GM23338 (cell line): ENCODE measurements around the gene GTF3C5.
A peak's percentile ranks its signal among the peaks of the same experiment; 100 is the strongest.

Experiments
- CREB1 ChIP-seq: fragments of 250-450 bp; sonication (Bioruptor Pico); IDR thresholded peaks from 2 replicates; pipeline ENCODE4 v1.5.0; 2020; ENCODE audit warnings: low read depth, mild to moderate bottlenecking, moderate library complexity
- CTCF ChIP-seq, 2 experiments: fragments of 200-600 bp in 1 of 2; sonication (generic) in 1 of 2; conservative IDR thresholded peaks; 2 replicates each; pipeline versions ENCODE4 v1.5.1 to v1.6.1; 2016 to 2017; ENCODE audit warnings: antibody characterized with exemption in 2 of 2, low read depth in 2 of 2, mild to moderate bottlenecking in 2 of 2, moderate library complexity in 1 of 2
- EZH2 ChIP-seq: fragments of 200-600 bp; sonication (generic); IDR thresholded peaks from one replicate; pipeline ENCODE4 v1.8.0; 2017; ENCODE audit warnings: antibody characterized with exemption, mild to moderate bottlenecking, low read depth; ENCODE audit not compliant: unreplicated experiment
- POLR2AphosphoS5 ChIP-seq: IDR thresholded peaks from 2 replicates; pipeline ENCODE4 v1.6.1; 2016; ENCODE audit warnings: antibody characterized with exemption, low read depth
- STAT1 ChIP-seq: IDR thresholded peaks from one replicate; pipeline ENCODE4 v1.6.1; 2016; ENCODE audit warnings: antibody characterized with exemption; ENCODE audit not compliant: unreplicated experiment
- ZNF331 ChIP-seq: fragments of 250-450 bp; sonication (Bioruptor Pico); IDR thresholded peaks from 2 replicates; pipeline ENCODE4 v1.5.0; 2020; ENCODE audit warnings: low read depth, mild to moderate bottlenecking, moderate library complexity

GRCh38 chr9:133048595-133048994 lies 17.8 kb downstream of the GTF3C5 start:
- TF ChIP-seq CTCF (conservative IDR thresholded peaks at IDR 0.05; ENCODE audit: low read depth in 2 of 2) (peak; percentile 51 to 74), STAT1 (no peak), CREB1 (CRISPR knock-in tag) (no peak), ZNF331 (CRISPR knock-in tag) (no peak), POLR2AphosphoS5 (no peak), EZH2 (no peak)
